ENCODE data around the gene EFNB2.

EFNB2 gene

DNA sequence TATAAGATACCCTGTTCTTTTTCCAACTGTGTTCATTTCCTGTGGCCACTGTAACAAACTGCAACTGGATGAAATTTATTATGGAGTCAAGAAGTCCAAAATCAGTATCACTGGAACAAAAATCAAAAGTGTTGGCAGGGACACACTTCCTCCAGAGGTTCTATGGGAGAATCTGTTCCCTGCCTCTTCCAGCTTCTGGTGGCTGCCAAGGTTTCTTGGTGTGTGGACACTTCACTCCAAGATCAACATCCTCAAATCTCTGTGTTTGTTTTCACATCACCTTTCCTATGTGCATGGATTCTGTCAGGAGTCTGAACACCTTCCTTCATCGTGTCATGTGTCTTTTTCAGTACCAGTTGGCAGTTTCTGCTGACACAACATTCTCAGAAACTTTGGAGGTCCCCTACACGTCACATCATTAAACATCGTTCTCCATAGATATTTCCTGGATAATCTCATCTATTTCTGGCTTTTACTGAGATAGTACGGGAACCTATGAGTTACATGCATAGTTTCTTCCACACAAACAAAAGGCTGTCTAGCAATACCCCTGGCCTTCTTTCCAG, 15.2 kb upstream of the EFNB2 start:
- DNase-seq, result no peak

DNA sequence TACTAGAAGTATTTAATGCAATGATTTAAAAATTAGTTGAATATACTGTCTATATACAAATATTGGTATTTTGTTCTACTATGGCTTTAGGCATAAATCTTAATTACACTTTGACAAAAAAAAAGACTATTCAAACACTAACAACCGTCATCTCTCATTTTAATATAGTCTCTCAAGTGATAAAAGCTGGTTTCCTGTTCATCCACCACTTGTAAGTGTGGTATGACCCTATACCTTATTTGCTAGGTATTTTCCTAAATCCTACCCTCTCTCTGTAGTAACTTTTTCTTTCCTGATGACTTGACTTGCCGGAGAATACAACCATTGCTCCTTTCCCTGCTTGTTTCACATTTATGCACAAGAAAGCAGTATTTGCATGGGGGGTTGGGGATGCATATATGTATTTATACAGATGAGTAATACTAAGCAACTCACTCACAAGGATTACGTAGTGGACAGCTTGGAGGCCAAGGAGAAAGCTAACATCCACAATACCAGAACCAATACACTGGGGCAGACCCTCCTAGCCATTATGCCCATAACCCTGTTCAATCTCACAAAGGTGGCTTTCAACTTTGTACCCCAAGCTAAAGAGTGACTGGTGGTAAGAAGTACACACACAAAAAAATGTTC, 12.7 kb upstream of the EFNB2 start:
- DNase-seq, result peak; percentile 61

DNA sequence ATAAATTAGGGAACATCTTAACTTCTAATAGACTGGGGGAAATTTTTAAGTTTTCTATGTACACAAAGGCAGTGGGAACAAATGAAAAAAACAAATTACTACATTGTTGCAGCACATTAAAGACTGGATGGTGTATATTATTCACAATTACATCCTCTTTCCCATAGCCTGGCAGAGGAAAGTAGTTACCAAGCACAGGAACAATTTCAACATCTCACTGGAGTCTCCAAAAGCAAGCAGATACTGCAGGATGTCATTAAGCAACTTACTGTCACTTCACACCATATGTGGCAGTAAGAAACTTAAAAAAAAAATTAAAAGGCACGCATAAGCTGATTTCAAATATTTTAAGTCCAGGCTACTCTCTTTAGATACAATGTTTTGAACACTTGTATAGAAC, 6.4 kb upstream of the EFNB2 start:
- DNase-seq, result no peak

DNA sequence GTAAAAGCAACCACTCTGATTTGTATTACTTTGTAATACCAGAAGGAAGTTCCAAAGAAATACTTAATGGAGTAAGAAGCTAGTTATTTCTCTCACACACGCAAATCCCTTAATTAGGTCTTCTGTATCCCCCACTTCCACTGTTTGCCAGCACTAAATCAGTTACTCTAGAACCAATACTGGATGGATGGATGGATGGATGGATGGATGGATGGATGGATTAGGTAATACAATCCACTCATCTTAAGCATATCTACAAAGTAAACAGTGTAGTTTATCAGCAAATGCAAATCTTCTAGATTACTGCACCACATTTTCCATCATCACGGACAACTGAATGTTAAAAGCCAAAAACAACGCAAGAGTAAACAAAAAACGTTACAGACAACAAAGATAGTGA, 5.2 kb upstream of the EFNB2 start:
- DNase-seq, result no peak

DNA sequence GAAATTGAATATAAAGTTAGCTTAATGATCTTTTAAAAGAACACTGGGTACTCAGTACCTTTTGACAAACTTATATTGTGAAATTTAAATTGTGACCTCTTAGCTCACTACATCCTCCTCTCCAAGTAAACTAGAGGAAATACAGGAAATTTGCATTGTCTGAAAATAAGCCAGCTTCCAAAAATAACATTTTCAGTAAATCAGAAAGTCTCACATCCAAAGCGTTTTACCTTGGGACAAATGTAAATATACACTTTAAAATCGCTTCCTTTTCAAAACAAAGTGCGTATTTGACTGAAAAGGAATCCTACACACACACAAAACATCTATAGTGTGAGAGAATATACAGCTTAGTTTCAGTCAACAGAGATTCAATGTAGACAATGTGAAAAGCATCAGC, 2.1 kb upstream of the EFNB2 start:
- DNase-seq, result no peak

DNA sequence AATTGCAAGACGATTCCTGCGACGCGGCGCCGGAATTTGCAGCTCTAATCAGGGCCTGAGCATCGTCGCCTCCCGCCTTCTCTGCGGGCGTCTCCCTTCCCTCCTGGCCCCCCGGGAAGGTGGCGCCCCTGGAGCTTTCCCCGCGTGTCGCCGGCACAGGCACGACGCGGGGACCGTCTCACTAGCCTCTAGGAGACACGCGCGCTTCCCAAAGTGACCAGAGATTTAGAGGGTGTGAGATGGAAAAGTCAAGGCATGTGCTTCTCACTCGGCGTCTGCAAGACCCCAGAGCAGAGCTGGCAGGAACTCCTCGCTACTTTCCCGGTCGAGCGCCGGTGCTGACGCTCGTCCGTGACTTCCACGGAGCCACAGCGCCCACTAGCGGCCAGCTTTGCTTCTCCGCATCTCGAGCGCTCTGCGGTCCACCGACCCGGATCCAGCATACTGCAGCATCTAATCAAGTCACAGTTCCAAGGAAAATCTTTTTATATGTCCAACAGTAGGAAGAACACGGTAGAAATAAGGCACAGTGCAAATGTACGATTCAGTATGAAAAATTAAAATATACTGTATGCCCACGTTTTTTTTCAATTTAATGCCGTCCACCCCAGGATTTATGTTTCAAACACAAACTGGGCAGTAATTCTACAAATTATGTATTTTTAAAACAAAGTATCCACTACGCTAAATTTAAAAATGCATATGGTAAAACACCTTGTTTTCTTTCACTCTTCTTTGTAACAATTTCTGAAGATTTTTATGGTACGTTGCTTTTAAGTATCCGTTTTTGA, 977 bp upstream of the EFNB2 start:
- DNase-seq, result peak; percentile 84

DNA sequence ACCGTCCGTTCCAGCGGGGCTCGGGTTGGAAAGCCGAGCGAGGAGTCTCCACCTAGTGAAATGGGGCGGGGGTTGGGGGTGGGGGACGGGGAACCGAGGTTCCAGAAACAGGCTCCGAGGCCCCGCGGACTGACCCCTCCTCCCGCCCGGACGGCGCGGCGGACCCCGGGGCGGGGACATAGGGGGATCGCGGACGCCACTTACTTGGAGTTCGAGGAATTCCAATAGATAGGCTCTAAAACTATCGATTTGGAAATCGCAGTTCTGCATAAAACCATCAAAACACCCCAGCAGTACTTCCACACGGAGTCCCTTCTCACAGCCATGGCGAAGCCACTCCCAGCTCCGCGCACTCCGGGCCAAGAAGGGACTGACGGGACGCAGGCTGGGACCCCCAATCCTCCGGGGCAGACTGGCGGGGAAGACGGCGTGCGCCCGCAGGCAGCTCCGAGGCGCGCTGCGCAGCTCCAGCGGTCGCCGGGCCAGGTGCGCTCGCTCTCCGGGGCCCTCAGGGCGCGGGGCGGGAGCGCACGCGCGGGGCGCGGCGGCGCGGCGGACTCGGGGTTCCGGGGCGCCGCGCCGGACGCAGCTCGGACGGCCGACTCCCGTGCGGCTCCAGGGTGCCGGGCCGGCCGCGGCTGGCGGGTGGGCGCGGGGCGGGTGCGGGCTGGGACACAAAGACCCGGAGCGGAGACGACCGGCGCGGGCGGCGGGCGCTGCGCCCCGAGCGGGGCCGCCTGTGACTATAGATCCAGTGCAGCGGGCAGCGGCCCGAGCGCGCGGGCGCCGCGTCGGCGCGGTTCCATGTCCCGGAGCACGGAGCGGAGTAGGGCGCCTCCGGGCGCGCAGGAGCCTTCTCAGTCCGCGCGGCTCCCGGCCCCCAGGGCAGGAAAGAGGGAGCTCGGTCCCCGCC, 567 bp downstream of the EFNB2 start:
- DNase-seq, result no peak

DNA sequence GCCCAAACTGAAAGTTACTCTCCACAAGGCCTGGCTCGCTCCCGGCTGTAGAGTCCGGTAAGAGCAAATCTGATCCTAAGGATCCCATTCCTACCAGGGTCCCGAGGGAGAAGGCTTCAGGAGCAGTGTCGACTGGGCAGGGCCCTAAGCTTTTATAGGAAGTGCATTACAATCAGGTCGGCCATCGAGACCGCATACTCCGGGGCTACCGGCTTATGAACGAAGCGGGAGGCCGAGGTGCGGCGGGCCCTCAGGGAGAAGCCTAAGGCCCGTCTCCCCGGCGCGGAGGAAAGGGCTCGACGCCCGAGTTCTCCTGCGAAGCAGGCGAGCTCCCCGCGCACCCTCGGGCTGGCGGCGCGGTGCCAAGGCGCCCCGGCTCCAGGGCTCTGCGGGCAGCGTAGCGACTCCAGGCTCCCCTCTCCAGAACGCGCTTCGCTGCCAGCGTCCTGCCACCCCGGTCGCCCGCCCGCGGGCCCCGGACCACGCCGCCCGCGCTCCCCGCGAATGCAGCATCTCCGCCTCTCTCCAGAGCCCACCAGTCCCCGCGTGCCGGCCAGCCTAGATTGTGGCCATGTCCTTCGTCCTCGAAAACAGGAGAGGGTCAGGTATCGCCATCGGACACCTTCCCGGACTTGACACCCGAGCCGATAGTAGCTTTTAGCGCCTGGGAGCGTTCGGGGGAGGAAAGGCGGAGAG, 1.4 kb downstream of the EFNB2 start:
- DNase-seq, result peak; percentile 79

DNA sequence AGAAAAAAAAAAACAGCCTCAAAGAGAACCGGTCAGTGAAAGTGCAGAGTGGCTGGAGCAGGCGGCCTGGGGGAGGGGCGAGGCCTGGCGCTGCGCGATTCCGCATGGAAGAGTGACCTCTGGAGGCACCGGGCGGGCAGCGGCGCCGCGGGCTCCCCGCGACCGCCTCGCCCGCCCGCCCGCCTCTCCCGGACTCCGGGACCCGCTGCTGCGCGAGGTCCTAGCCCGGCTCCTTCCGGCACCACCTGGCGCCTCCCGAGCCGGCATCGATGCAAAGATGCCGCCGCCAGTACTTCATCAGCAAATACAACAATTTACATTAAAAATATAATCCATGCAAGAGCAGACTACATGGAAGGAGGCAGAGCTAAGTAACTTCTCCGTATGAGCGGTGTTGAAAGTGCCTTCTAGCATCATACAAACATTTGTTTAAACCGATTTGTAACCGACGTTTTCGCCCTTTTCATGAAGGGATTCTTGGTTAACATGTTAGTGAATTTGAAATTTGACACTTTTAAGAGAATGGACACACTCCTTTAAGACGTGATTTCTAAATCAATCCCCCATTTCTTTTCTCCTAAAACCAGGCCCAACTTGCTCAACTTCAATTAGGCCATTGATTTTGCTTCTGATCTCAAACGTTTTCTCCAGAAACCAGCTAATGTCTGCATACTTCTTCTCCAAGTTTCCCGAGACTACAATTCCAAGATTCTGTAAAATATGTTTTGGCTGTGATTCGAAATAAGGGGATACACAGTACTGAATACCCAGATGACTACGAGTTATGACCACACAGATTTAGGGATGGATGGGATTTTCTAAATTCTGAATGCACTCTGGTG, 2.1 kb downstream of the EFNB2 start:
- peak; percentile 82 for DNase-seq

DNA sequence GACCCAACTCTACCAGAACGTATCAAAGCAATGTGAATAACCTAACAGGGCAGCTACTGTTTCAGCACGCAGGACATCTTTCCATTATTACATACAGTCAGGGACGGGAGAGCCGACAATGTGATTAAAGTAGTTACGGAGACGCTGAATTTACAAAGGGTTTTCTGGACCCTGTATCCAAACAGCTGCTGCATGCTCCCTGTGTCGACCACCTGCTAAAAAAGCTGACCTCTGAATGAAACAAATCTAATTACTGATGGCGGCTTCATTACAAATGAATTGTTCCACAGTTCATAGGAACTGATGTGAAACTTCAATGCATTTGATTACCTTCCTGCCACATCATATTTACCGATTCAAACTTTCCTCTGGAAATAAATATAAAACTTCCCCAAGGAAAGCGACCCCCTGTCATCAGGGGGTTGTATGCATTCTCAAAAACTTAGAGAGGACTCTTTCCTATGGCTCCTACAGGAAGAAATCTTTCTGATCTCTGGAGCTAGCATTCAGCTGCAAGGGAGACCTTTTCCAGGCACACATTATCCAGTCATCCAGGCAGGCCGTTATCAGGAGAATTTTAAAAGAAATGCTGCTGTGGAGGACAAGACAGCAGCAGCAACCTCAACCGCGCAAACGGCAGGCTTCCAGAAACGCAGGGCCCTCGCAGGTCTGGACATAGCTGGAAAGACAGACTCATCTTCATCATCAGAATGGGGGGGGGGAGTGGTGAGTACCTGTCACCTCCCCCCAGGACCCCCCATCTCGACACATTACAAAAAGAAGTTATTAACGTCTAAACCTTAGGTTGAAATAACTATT, 3.1 kb downstream of the EFNB2 start:
- peak; percentile 51 for DNase-seq

DNA sequence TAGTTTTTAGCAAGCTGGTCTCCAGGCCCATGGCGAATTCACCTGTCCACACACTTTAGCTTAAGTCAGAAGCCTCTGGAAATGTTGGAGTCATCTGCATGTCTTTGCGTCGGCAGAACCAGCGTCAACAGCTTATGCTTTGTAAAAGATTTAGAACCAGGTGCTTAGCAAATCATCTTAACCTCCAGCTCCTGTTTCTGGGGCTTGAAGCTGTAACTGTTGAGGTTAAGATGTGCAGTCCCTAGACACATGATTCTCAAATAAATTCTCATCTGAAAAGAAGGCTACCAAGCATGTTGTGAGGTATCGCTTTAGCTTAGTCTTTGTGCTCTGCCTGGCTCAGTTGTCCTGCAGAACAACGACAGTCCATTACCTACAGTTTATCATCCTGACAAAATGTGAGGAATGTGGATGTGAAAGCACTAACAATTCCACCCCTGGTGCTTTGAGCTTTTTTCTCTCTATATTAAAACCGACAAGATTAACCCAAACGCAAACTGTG, 4.4 kb downstream of the EFNB2 start:
- DNase-seq, result no peak

DNA sequence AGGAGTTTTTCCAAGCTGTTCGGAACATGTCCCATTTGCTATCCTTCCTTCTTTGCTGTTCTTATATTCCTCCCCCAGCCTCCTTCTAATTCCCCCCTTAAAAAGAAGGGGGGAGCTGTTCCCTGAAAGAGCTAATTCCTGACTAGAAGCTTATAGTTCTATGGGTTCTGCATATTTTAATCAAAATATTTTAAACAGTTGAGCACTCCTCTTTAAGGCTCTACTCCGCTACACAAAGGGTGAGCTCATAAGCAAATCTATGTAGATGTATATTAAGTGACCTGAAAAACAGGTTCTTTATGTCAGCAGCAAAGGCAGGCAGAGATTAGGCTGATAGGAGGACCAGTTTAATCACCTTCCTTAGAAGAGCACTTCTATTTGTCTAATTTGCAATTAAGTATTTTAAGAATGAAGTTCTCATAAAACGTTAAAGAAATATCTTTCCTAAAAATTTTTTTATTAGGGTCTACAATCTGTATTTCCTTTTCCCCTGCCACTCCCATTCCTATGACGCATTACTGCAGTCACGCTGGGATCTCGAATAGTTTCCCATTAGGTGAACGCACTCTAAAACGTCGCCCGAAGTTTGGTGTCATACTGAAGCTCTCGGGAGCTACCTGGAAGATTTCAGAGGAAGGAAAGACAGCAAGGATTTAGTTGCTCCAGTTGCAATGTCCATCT, 5.2 kb downstream of the EFNB2 start:
- peak; percentile 53 for DNase-seq

DNA sequence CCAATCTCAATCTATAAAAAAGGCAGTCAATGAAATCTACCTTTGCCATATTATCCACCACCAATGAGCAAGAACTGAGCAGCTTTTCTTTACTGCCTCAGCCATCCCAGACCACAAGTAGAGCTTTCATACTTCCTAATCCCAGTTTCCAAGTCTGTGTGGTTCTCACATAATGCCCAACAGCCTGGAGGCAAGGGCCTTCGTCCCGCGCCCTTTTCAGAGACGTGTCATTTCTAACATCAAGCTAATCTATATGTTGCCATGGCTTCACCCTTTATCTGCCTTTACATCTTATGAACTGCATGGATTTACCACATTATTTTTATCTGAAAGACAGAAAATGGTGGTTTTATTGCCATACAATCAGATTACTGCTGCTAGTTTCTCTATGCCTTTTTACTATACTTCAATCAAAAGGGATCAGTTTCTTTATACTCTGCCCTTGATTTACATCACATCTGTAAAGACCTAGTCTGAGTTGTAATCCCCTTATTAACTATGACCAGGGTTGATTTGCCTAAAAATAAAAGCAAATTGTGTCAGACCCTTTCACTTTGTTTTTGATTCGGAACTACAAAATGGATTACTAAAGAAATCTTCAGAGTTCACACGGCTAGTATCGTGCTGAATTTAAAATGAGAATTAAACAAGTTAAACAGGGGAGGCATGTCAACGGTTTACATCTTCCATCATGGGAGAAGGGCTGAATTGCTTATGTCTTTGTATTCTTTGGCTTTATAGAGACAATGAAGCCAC, 5.9 kb downstream of the EFNB2 start:
- no peak for DNase-seq

DNA sequence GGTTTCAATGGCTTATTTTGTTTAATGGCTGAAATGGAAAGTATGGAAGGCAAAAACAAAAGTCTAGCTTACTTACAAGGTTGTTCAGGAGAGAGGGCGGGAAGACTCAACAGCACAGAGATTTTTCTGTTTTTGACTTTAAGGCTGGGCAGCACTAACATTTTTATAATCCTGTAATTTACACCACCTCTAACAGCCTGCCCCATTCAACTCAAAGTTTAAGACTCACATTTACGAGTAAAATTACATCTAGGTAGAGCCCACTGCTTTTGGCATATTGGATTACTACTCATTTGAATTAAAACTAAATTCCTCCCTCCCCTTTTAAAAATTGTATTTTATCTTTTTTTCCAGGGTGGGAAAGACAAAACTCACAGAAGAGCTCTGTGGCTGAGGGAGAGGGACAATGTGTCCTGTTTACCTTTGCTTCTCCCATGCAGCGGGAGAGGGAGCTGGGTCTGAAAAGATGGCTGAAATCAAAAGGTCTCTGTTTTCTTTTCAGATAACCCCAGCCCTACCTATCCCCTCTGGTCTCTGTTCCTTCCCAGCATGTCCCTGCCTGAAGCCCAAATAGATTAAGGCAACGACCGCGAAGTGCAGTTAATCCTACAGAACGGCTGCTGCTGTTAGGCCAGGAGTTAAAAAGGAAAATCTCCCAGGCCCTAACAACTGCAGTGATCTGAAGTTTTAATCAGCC, 6.6 kb downstream of the EFNB2 start:
- DNase-seq, result no peak

DNA sequence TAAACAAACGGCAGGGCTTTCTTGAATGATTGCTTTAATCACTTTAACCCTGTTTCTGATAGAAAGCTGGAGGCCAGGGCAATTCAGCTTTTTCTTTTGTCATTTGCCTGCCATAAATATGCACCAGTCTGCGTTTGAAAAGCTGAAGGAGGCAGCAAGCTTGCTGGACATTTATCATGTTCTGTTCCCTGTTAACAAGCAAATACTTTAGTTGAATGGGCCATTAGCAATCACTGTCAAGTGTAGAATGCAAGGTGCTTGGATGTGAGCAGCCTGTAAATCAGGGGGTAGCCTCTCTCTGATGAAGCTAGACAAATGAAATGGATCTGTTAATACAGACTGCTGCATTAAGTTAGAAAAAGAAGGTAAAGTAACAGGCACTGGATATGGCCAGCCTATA, 7.6 kb downstream of the EFNB2 start:
- no peak for DNase-seq

DNA sequence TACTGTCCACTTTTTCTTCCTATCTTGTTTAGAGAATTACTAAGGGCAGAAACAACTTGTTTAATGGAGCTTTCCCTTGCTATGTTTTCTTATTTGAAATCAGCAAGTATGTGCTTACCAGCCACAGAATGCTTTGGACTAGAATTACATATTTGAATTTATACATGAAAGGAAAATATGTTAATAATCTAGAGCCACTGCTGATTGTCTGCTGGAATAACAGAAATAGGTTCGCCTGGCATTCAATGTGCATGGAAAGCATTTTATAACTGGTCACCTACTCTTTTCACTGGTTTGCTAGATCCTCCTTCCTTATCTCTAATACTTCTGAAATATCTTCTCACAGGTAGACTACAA, 8.0 kb downstream of the EFNB2 start:
- DNase-seq, result peak; percentile 48

DNA sequence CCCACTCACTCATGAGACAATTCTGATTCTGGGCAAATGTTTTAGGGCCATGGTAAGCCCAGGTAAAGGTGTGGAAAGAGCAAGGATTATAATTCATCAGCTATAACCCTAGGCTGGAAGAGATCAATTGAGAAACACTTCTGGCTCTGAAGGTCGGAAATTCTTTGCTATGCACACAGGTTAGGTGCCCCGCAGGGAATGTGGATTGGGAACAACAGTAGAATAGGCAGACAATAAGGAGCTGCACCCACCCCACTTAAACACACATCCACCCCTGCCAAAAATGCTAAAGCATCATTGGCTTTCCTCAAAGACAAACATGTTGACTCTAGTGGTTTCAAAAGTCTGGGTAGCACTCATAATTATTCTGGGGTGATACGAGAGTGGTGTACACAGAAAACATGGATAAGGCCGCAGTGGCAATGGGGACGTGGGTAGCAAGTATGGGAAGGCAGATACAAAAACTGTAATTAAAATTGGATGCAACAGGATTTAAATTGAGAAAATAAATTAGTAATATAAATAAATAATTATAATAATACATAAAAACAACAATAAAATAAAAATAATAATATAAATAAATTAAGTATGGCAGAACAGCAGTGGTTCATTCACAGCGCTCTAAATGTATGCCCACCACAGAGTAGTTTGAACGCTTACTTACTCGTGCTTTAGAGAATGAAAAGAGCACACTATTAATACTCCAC, 8.6 kb downstream of the EFNB2 start:
- DNase-seq, result no peak

DNA sequence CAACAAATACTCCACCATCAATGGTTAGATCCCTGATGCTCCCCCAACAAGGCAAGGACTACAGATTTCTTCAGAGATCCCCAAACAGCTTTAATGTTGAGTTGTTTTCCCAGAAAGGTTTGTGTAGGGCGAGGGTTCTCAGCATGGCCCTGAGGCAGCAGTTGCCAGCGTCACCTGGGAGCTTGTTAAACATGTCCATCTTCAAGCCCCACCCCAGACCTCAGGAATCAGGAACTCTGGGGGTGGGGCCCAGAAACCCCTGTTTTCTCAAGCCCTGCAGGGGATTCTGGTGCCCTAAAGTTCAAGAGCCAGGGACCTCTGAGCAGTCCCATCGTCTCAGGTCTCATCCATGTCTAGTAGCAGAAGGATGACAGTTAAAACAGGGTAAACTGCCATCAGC, 9.6 kb downstream of the EFNB2 start:
- no peak for DNase-seq

Data from fibroblast of skin of back (primary cell).